Karpas-422 (cell line): ENCODE data around the gene ATXN3L. TPM values are rescaled to one million over a fixed set of nuclear protein-coding genes. Genes with fewer than 3 reads are reported as not detected.
A peak's percentile ranks its signal among the peaks of the same experiment; 100 is the strongest.

Experiments
- DNase-seq: peaks from one replicate; pipeline ENCODE4 v3.0.0-alpha.2; 2015
- H2AFZ ChIP-seq: fragments of 200-600 bp; sonication (generic); 2 replicates; pipeline ENCODE4 v1.6.1; 2014; ENCODE audit warnings: antibody characterized with exemption, low read length, mixed read lengths
- H3K27ac ChIP-seq: fragments of 200-600 bp; sonication (generic); 2 replicates; pipeline ENCODE4 v1.5.1; 2014; ENCODE audit warnings: mild to moderate bottlenecking, low read length, moderate library complexity
- H3K27me3 ChIP-seq: fragments of 200-600 bp; sonication (generic); 2 replicates; pipeline ENCODE4 v1.6.1; 2014; ENCODE audit warnings: low read length, mixed read lengths
- H3K36me3 ChIP-seq: fragments of 200-600 bp; sonication (generic); 2 replicates; pipeline ENCODE4 v1.6.1; 2014; ENCODE audit warnings: low read length, mixed read lengths; ENCODE audit not compliant: insufficient read depth
- H3K4me1 ChIP-seq: fragments of 200-600 bp; sonication (generic); 2 replicates; pipeline ENCODE4 v1.6.1; 2014; ENCODE audit warnings: mild to moderate bottlenecking, low read length, mixed read lengths
- H3K4me2 ChIP-seq: fragments of 200-600 bp; sonication (generic); 2 replicates; pipeline ENCODE4 v1.6.1; 2014; ENCODE audit warnings: low read length, low read depth, mild to moderate bottlenecking; ENCODE audit not compliant: poor library complexity, severe bottlenecking
- H3K4me3 ChIP-seq: fragments of 200-600 bp; sonication (generic); 2 replicates; pipeline ENCODE4 v1.5.1; 2014; ENCODE audit warnings: mild to moderate bottlenecking, antibody characterized with exemption, low read length, mixed read lengths
- H3K79me2 ChIP-seq: fragments of 200-600 bp; sonication (generic); 2 replicates; pipeline ENCODE4 v1.6.1; 2014; ENCODE audit warnings: mild to moderate bottlenecking, low read length, mixed read lengths
- H3K9ac ChIP-seq: fragments of 200-600 bp; sonication (generic); 2 replicates; pipeline ENCODE4 v1.6.0; 2014; ENCODE audit warnings: low read length
- H3K9me2 ChIP-seq: fragments of 200-600 bp; sonication (generic), shearing (Covaris generic); replicated peaks from 2 replicates; pipeline ENCODE4 v1.6.0; 2014; ENCODE audit warnings: mild to moderate bottlenecking, low read length, moderate library complexity; ENCODE audit not compliant: insufficient read depth
- H3K9me3 ChIP-seq: fragments of 300-700, 200-600 bp; sonication (generic); 2 replicates; pipeline ENCODE4 v1.6.1; 2014; ENCODE audit warnings: low read length, mixed read lengths
- H4K20me1 ChIP-seq: fragments of 200-600 bp; sonication (generic); 2 replicates; pipeline ENCODE4 v1.6.1; 2014; ENCODE audit warnings: mild to moderate bottlenecking, antibody characterized with exemption, low read length, low read depth; ENCODE audit not compliant: insufficient read depth
- total RNA-seq: library from RNA; depleted of rRNA; stranded (reverse); fragments of >200 nt; shearing (Covaris generic); gene quantifications from 2 replicates; pipeline ENCODE4 v1.2.3, GENCODE V29; 2014; ENCODE audit warnings: low replicate concordance

The ATXN3L gene
- total RNA-seq, 1 experiment from 2014 or later, result not detected

DNA sequence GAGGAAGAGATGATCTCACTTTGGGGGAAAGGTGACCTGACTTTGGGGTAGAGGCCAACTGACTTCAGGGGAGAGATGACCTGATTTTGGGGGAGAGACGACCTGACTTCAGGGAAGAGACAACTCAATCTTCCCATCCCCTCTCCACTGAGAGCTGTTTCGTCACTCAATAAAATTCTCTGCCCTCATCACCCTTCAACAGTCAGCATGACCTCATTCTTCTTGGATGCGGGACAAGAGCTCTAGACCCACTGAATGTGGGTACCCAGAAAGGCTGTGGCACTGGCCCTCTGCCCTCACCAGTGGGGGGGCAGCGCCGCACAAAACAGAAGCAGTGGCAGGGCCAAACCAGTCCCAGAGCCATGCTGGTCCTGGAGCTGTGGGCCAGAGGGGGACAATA, 34.6 kb downstream of the ATXN3L start:
- Histone ChIP-seq H3K9ac (no peak overlapping the region), H3K4me3 (no peak overlapping the region), H3K27me3 (no peaks in the 10 kb centered on the region), H2AFZ (no peak overlapping the region), H4K20me1 (no peaks in the 10 kb centered on the region), H3K27ac (no peak overlapping the region), H3K36me3 (no peaks in the 10 kb centered on the region), H3K4me1 (no peaks in the 10 kb centered on the region), H3K9me3 (no peaks in the 10 kb centered on the region), H3K4me2 (no peak overlapping the region), H3K79me2 (no peaks in the 10 kb centered on the region), H3K9me2 (no peaks in the 10 kb centered on the region)
- DNase-seq, result no peak

DNA sequence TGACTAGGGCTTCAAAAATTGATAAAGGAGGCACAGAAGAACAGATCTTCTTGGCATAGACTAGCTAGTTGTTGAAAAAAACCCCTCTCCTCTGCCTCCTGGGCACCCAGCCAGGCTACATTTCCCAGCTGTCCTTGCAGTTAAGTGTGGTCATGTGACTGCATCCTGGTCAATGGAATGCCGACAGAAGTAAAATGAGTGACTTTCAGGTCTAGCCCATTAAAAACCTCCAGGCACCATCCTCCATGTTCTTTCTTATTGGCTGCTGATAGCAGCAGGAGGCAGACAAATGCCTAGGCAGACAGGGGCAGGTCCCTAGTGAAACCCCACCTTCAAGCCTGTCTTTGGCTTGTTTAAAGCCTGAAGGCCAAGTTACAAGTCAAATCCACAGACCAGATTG, 35.3 kb downstream of the ATXN3L start:
- Histone ChIP-seq H3K9me3 (no peaks in the 10 kb centered on the region), H3K27ac (no peak overlapping the region), H2AFZ (no peak overlapping the region), H3K4me2 (no peak overlapping the region), H3K27me3 (no peaks in the 10 kb centered on the region), H3K4me3 (no peak overlapping the region), H4K20me1 (no peaks in the 10 kb centered on the region), H3K4me1 (no peaks in the 10 kb centered on the region), H3K9ac (no peak overlapping the region), H3K36me3 (no peaks in the 10 kb centered on the region), H3K9me2 (no peaks in the 10 kb centered on the region), H3K79me2 (no peaks in the 10 kb centered on the region)
- DNase-seq, result no peak

DNA sequence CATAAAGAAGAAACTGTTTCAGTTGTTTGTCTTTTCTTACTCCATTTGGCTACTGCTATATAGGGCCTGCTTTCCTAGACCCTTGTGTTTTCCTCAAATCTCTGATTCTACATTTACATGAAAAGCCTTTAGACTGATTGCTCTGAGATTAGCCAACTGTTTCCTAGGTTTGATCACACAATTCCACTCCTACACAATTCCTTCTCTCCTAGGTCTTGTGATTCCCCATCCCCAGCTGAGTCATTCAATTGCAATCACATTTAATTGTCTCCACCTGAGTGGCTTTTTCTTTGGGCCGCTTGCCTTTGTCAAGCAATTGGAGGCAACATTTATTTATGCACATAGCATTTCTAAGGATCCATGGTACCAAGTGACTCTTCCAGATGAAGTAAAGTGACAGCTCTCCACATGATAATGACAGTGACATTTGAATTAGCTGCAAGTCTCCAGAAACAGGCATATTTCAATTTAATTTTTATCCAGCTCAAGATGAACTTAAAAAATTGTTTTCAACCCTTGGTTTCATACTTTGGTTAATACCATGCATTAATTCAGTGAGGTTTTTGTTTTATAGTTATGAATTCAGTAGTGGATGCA, 35.8 kb downstream of the ATXN3L start:
- no peak for DNase-seq
- Histone ChIP-seq H2AFZ (no peak overlapping the region), H3K4me3 (no peak overlapping the region), H3K4me1 (no peaks in the 10 kb centered on the region), H4K20me1 (no peaks in the 10 kb centered on the region), H3K9me2 (no peaks in the 10 kb centered on the region), H3K9me3 (no peaks in the 10 kb centered on the region), H3K4me2 (no peak overlapping the region), H3K36me3 (no peaks in the 10 kb centered on the region), H3K27ac (no peak overlapping the region), H3K79me2 (no peaks in the 10 kb centered on the region), H3K27me3 (no peaks in the 10 kb centered on the region), H3K9ac (no peak overlapping the region)

DNA sequence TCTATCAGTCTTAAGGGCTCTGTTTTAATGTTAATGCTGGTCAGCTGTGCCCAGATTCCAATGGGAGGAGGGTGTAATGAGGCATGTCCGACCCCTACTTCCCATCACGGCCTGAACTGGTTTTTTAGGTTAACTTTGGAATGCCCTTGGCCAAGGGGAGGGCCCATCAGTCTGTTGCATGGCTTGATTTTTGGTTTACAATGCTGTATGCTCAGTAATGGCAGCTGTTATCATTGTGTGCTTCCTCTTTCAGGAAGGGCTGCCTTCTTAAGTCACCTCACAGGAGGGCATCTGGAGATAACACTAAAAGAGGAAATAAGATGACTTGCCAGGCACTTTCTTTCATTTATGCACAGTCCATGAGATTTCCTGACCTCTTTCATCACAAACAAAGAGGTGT, 36.3 kb downstream of the ATXN3L start:
- Histone ChIP-seq H3K4me1 (no peaks in the 10 kb centered on the region), H2AFZ (no peak overlapping the region), H3K4me3 (no peak overlapping the region), H3K4me2 (no peak overlapping the region), H3K27ac (no peak overlapping the region), H3K9me2 (no peaks in the 10 kb centered on the region), H3K36me3 (no peaks in the 10 kb centered on the region), H3K9me3 (no peaks in the 10 kb centered on the region), H4K20me1 (no peaks in the 10 kb centered on the region), H3K79me2 (no peaks in the 10 kb centered on the region), H3K9ac (no peak overlapping the region), H3K27me3 (no peaks in the 10 kb centered on the region)
- peak; percentile 45 for DNase-seq

DNA sequence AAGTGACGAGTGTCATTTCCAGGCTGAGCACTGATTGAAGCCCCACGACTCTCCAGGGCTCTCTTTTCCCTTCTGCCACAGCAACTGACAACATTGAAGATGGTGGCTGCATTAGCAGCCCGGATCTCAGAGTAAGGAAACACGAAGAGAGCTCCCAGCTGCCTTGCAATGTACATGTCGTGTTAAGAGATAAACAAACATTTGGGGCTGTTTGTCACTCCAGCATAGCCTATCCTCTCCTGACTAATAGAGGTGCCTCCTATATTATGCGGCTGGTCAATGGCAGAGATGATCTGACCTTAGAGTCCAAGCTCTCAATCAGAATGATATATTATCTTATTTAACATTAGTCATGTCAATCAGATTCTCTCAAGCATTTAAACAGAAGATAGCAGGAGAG, 38.6 kb downstream of the ATXN3L start:
- Histone ChIP-seq H2AFZ (no peak overlapping the region), H3K9me2 (no peaks in the 10 kb centered on the region), H4K20me1 (no peaks in the 10 kb centered on the region), H3K4me2 (no peak overlapping the region), H3K4me1 (no peaks in the 10 kb centered on the region), H3K27me3 (no peaks in the 10 kb centered on the region), H3K9ac (no peak overlapping the region), H3K79me2 (no peaks in the 10 kb centered on the region), H3K9me3 (no peaks in the 10 kb centered on the region), H3K36me3 (no peaks in the 10 kb centered on the region), H3K27ac (no peak overlapping the region), H3K4me3 (no peak overlapping the region)
- DNase-seq, result no peak

DNA sequence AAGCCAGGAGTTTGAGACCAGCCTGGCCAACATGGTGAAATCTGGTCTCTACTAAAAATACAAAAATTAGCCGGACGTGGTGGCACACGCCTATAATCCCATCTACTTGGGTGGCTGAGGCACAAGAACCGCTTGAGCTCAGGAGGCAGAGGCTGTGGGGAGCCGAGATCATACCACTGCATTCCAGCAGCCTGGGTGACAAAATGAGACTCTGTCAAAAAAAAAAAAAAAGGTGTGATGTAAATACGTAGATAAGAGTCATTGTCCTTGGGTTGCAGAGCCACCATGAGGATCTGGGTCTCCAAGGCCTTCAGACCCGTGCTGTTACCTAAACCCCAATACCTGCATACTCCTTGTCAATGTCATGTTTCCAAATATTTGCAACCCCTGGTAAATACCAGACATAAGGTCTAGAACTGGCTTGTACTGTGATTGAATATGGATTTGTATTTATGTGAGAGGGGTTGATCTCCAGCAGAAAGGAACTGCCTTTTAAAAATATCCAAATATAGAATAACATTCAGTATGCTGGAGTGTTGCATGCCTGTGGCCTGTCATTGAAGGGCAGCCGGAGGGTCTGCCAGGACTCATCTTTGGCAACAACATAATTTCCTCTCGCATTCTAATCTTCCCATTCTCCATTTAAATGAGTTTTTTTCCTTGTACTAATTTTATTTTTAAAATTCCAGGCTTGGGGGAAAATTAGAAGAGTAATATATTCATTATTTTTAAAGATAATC, 40.4 kb downstream of the ATXN3L start:
- H4K20me1 ChIP-seq, result no peaks in the 10 kb centered on the region
- DNase-seq, result no peak
- H3K4me1 ChIP-seq, result no peaks in the 10 kb centered on the region
- no peak overlapping the region for H3K27ac ChIP-seq
- H3K4me2 ChIP-seq, result no peak overlapping the region
- H3K36me3 ChIP-seq, result no peaks in the 10 kb centered on the region
- H3K79me2 ChIP-seq, result no peaks in the 10 kb centered on the region
- H3K4me3 ChIP-seq, result no peak overlapping the region
- H3K9me2 ChIP-seq, result no peaks in the 10 kb centered on the region
- no peaks in the 10 kb centered on the region for H3K9me3 ChIP-seq
- H3K27me3 ChIP-seq, result no peaks in the 10 kb centered on the region
- H3K9ac ChIP-seq, result no peak overlapping the region
- no peak overlapping the region for H2AFZ ChIP-seq

DNA sequence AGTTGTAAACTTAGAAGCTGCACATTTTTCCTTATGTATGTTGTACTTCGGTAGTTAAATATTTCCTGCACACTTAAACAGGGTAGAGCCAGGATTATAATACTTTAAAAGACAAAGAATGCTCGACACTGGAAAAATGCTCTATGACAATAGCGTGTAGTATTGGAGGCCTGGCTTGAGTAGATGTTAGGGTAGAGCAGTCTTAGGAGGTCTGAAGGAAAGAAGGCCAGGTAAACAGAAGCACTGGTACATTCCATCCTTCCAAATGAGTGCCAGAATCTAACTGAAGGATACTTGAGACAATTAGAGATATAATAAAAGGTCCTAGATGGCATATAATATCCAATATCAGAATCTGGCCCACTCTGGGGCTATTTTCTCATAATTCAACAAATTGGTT, 42.3 kb downstream of the ATXN3L start:
- no peak overlapping the region for H3K4me3 ChIP-seq
- no peaks in the 10 kb centered on the region for H3K79me2 ChIP-seq
- H2AFZ ChIP-seq, result no peak overlapping the region
- no peaks in the 10 kb centered on the region for H3K4me1 ChIP-seq
- H3K4me2 ChIP-seq, result no peak overlapping the region
- no peak for DNase-seq
- no peak overlapping the region for H3K27ac ChIP-seq
- H3K9me2 ChIP-seq, result no peaks in the 10 kb centered on the region
- H3K36me3 ChIP-seq, result no peaks in the 10 kb centered on the region
- H3K9ac ChIP-seq, result no peak overlapping the region
- no peaks in the 10 kb centered on the region for H3K9me3 ChIP-seq
- H3K27me3 ChIP-seq, result no peaks in the 10 kb centered on the region
- no peaks in the 10 kb centered on the region for H4K20me1 ChIP-seq

DNA sequence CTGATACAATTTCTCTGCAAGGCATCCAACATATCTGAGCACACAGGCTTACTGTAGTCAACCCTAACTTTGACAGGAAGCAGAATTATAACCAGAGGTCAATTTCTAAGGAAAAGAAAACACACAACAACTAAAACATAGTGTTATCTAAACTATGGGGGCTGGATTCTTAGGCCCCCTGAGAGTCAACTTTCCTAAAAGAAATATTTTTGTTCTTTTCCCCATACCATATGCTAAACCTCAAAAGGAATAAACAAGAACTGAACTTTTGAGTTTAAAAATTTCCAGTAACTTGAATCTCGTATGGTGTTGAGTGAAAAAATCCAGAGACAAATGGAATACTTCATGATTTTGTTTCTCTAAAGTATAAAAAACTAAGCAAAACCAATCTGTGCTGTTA, 42.9 kb downstream of the ATXN3L start:
- H3K9me3 ChIP-seq, result no peaks in the 10 kb centered on the region
- no peaks in the 10 kb centered on the region for H3K9me2 ChIP-seq
- no peaks in the 10 kb centered on the region for H3K79me2 ChIP-seq
- no peaks in the 10 kb centered on the region for H3K27me3 ChIP-seq
- H4K20me1 ChIP-seq, result no peaks in the 10 kb centered on the region
- no peak overlapping the region for H3K27ac ChIP-seq
- H3K4me2 ChIP-seq, result no peak overlapping the region
- no peak overlapping the region for H2AFZ ChIP-seq
- H3K4me3 ChIP-seq, result no peak overlapping the region
- DNase-seq, result no peak
- no peaks in the 10 kb centered on the region for H3K4me1 ChIP-seq
- H3K9ac ChIP-seq, result no peak overlapping the region
- no peaks in the 10 kb centered on the region for H3K36me3 ChIP-seq
